HG03060 (cell line): ENCODE results near the gene SRPX2.

Source experiments
- ATAC-seq: cut with Tn5 transposase; IDR thresholded peaks from one replicate; pipeline ENCODE4 v1.9.1; 2021; ENCODE audit warnings: low read depth, moderate number of reproducible peaks; ENCODE audit not compliant: unreplicated experiment

Gene SRPX2

DNA sequence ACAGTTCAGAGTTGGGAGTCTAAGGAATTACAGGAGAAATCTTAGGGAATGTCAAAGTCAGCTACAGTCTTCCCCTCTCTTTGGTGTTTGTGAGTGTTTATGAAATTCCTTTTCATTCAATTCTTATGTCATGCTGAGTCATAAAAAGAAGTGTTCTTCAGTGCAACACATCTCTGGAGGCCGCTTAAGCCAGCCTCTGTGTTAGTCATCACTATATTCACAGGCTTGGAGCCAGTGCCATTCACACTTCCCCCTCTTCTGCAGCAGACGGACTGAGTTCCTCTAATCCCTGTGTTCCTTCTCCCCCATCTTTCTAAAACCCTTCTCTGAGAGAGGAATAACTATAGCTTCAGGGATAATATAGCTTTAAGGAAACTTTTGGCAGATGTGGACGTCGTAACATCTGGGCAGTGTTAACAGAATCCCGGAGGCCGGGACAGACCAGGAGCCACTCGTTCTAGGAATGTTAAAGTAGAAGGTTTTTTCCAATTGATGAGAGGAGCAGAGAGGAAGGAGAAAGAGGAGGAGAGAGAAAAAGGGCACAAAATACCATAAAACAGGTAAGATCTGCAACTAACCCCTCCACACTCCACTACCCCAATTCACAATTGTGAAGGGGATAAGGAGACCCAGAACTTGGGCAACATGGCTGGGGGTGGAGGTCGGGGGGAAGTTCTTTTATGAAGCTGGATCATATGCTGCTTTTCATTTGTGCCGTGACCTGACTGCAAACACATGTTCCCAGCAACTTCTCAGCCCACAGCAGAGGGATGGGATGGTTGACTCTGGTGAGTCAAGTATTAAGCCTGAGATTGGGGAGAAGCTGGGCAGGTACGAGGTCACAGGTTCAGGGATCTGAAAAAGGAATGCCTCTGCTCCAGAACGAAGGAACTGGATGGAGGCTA is at the start of gene SRPX2:
Gene SRPX2 (plus strand): TSS at position 244 of the 905 bp plus-strand sequence. CDS start 2,124 bp downstream, outside the sequence.
- no peak for ATAC-seq

GRCh38 chrX:100596601-100597000 is 47.4 kb upstream of the SRPX2 start:
- no peak for ATAC-seq

- no peak for ATAC-seq
These were observed 44.5 kb upstream of the SRPX2 start for GRCh38 chrX:100599456-100599855.

- no peak for ATAC-seq
These were observed 43.7 kb upstream of the SRPX2 start for GRCh38 chrX:100600340-100600739.

GRCh38 chrX:100600758-100601157 is 43.2 kb upstream of the SRPX2 start:
- ATAC-seq, result no peak

- peak; percentile 62 for ATAC-seq
These were observed 37.2 kb upstream of the SRPX2 start for GRCh38 chrX:100606753-100607152.

- no peak for ATAC-seq
These were observed 34.4 kb upstream of the SRPX2 start for GRCh38 chrX:100609591-100609990.

GRCh38 chrX:100611951-100612350 is 32.0 kb upstream of the SRPX2 start:
- ATAC-seq, result no peak

- peak; percentile 100 for ATAC-seq
These were observed 29.0 kb upstream of the SRPX2 start for GRCh38 chrX:100615005-100615404.

- ATAC-seq, result no peak
These were observed 21.0 kb upstream of the SRPX2 start for GRCh38 chrX:100623001-100623400.

DNA sequence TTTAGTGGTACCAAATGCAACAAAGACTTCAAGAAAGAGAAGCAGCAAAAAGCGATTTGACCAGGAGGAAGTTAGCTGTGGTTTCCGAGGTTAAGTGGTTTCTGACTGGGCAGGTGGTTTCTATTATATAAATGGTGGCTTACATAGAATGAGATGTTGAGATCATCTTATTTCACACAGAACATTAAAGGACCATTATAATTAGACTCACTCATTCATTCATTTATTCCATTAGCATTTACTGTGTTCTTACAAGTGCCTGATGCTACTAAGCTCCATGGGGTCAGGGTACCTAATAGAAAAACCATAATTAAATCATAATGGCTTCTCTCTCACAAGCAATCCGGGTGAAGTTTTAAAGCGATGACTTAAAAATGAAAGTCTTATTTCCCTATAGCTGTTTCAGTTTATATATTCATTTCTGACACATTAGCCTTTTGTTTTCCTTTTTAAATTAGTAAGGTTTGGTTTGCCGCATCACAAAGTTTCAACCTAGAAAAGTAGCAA is 18.0 kb upstream of the SRPX2 start:
- ATAC-seq, result peak; percentile 89

DNA sequence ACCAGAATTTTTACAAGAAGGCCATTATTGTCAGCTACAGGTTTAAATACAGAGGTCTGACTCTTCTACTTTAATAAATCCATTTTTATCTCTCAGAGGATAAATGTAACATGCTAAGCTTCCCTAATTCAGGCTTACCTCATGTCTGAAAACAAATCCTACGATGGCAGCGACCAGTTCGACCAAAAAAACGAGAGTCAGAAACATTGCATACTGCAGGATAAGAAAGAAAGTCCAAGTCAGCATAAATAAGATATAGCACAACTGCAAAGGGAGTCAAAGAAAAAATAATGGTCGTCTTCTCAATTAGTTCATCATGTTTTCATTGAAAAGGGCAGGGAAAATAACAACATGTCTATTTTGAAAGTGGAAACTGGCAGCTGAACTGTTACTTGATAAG is 9.0 kb upstream of the SRPX2 start:
- ATAC-seq, result no peak

- no peak for ATAC-seq
These were observed 8.0 kb upstream of the SRPX2 start for GRCh38 chrX:100635989-100636320.

- ATAC-seq, result peak; percentile 97
These were observed 7.5 kb upstream of the SRPX2 start, which contains the start of gene TSPAN6 for GRCh38 chrX:100636321-100636991. TSPAN6 (minus strand) TSS chrX:100636806; CDS start chrX:100636694, 112 bp downstream.

- ATAC-seq, result no peak
These were observed 1.7 kb upstream of the SRPX2 start for GRCh38 chrX:100642290-100642689.

DNA sequence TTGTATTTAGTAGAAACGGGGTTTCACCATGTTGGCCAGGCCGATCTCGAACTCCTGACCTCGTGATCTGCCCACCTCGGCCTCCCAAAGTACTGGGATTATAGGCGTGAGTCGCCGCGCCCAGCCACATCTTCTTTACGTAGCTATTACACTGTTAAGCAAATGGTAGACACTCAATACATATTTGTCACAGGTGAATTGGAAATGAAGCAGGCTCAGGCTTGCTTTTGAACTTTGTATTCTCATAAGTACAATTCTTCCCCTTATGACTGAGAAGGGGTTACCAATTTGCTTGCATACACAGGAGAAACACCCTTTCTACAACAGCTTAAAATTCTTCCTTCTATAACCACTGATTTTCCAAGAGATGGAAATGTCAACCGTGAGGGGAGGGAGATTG is 787 bp upstream of the SRPX2 start:
- ATAC-seq, result no peak

DNA sequence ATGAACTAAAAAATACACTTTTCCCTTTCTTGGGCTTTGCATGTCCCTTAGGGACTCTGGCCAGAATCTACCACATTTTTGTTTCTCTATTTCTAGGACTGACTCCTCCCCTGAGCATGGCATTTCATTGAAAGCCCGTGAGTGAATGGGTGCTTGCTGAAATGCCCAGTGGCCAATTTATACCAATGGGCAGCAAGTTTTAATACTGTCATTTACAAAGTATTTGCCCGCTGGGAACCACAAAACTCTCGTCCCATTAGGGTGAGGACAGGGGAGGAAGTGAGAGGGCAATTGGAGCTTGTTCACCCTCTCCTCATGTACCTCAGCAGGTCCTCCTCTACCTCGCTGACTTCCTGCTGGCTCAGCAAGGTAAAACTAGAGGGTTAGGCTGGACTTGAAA is 1.1 kb downstream of the SRPX2 start:
- ATAC-seq, result no peak

DNA sequence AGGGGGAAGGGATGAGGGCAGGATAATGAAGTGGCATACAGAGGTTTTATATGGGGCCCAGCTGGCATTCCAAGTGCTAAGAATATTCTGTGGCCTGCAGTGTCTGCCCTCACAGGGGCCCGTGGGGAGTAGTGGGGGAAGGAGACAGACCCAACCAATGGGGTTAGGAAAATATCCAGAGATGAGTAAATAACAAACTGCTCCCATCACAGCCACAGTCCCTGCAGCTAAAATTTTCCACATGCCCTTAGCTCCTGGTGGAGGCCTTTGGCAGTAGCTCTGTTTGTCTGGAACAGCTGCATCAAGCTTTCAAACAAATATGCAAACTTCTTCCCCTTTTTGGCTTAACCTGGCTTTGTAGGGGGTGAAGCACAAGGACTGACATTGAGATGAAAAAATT is 3.1 kb downstream of the SRPX2 start:
- ATAC-seq, result no peak

DNA sequence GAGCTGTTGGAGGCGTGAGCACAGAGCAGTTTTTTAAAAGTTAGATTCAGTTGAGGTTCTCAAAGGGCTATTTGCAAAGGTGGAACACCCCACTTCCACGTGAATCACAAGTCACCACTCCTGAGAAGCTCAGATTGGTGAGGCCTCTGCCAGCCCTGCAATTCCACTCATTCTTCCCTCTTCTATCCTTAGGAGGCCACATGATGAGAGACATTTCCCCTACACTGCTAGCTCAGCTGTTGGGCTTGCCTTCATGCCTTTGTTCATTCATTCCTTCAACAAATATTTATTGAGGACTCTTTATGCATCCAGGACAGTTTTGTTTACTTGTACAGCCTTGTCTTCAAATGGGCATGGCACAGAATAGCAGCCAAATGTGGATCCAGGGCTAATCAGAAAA is 3.7 kb downstream of the SRPX2 start:
- no peak for ATAC-seq

- no peak for ATAC-seq
These were observed 4.7 kb downstream of the SRPX2 start for GRCh38 chrX:100648458-100649417.
